Activated T-cell treated with anti-CD3 and anti-CD28 coated beads, Interleukin-2, amount 50 U/mL, for 48 hours (primary cell): ENCODE results near the gene OR6S1.
A peak's percentile ranks its signal among the peaks of the same experiment; 100 is the strongest.
"Not testable (repeated sequence)": the region's sequence is repeated elsewhere in the genome, so short reads cannot be mapped to it uniquely, and the experiment has no call there.

ENCODE experiments used
- DNase-seq, 2 experiments: peaks; one replicate each; pipeline ENCODE4 v3.0.0-alpha.2; 2020

Gene OR6S1

DNA sequence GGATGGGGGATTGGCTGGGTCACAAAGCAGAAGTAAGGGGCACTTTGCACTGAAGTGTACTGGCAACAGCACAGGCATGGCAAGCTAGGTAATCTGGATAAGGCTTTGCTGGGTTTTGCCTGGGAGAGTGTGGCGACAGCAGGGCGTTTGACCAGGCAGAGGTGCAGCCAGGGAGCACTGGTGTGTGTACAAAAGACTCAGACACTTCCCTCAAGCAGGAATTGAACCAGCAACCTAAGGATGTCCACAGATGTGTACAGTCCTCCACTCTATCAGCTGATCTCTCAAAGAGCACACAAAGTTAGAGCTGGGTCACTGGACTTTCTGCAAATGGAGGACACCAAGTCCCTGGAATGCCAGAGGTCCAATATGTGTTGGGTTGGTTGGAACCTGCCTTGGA, 27.5 kb upstream of the OR6S1 start:
- no peak for DNase-seq

DNA sequence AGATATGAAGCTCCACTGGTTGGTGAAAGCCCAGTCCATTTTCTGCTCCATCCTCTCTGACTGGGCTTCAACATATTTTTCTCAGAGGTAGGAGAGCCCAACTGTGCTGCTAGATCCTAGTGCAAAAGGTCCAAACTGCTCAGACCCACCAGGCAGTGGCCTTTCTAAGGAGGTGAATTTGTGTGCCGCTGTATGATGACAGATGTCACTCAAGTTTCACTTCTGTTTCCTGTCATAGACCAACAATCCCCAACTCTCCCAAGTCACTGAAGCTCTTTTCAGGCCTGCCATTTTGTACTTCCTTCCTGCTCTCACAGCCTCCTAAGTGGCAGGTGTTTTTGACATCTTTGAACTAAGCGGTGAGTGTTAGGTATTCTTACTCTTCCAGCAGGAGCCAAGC, 26.5 kb upstream of the OR6S1 start:
- peak; percentile 34 to 46 for DNase-seq

DNA sequence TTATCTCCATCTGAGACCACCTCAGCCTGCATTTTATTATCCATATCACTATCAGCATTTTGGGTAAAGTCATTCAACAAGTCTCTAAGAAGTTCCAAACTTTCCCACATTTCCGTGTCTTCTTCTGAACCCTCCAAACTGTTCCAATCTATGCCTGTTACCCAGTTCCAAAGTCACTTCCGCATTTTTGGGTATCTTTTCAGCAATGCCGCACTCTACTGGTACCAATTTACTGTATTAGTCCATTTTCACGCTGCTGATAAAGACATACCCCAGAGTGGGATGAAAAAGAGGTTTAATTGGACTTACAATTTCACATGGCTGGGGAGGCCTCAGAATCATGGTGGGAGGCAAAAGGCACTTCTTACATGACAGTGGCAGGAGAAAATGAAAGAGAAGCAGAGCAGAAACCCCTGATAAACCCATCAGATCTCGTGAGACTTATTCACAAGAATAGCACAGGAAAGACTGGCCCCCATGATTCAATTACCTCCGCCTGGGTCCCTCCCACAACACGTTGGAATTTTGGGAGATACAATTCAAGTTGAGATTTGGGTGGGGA, 25.0 kb upstream of the OR6S1 start:
- not testable (repeated sequence) for DNase-seq

DNA sequence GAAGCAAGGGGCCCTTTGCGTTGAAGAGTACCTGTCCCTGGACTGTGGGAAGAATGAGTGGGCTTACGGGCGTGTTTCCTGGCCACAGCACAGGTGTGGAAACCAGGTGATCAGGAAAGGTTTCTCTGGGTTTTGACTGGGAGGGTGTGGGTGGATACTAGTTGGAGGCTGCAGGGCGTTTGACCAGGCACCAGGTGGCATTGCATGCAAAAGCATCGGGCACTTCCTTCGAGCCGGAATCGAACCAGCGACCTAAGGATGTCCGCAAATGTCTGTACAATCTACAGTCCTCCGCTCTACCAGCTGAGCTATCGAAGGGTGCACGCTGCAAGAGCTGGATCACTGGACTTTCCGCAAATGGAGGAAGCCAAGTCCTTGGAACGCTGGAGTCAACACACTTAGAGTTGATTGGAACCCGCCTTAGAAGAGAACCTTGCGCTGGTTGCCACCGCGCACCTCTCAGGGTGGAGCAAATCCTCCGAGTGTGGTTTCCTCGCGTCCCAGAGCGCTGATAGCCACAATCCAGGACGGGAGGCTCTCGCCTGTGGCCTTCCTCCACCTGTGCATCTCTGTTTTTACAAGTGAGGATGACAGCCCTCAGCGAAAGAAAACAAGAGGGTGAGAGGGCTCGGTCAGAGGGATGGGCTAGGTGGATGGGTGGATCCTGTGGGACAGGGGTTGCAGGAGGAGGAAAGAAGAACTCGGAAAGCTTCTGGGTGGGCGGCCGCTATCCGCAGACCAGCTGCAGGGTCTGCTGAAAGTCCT, 21.7 kb upstream of the OR6S1 start:
- DNase-seq = peak; percentile 90 to 91

DNA sequence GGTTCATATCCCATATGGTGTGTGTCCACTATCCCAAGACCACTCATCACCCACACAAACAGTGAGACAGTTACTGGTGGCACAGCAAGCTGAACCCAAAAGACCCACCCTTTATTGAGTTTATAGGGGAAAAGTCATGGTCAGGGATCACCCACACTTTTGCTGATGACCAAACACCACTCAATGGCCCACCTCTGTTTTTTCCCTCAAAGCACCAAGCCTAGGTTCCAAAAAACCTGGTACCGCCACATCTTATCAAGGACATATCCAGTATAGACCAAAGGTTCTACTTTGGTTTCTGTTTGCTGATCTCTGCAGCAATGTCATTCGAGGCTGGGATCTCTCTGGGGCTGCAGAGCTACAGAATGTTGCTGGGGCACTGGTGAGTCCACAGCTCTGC, 19.7 kb upstream of the OR6S1 start:
- no peak for DNase-seq

DNA sequence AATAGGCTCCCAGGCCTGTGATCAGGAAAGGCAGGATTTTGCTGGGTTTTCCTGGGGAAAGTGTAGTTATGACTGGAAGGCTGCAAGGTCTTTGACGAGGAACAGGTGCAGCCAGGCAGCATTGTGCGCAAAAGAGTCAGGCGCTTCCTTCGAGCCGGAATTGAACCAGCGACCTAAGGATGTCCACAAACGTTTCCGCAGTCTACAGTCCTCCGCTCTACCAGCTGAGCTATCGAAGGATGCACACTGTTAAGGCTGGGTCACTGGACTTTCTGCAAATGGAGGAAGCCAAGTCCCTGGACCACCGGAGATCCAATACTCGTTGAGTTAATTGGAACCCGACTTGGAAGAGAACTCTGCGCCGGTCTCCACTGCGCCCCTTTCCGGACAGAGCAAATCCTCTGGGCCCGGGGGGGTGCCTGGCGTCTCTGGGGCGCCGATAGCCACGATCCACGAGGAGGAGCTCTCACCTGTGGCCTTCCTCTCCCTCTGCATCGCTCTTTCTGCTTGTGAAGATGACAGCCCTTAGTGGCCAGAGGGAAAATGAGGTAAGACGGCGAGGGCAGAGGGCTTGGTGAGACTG, 18.4 kb upstream of the OR6S1 start:
- no peak for DNase-seq

DNA sequence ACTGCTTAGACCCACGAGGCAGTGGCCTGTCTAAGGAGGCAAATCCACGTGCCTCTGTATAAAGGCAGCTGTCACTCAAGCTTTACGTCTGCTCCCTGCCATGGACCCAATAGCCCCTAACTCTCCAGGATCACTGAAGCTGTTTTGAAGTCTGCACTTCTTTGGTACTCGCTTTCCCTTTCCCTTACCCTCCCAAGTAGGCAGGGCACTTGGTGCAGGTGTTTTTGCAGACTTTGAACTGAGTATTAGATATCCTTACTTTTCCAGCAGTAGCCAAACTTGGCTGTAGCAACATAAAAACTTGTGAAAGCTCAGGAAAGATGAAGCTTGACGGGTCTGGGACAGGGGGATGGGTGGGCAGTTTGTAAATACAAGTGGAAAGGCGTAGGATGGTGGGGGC, 17.8 kb upstream of the OR6S1 start:
- no peak for DNase-seq

DNA sequence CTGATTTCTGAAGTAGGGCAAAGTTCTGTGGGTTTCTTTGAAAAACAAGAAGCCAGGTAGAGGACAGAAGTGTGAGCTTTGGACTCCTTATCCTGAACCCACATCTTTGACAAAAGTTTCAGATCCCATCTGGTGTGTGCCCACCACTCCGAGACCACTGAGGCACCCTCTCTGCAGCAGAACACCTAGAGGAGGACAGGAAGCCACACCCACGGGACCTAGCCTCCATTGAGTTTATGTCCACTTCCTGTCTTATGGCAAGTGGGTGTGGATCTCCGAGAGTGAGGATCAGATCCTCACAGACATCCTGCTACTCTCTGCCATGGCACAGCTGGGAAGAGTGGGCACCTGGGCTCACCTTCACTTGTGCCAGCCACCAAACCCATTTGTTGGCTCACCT, 16.8 kb upstream of the OR6S1 start:
- no peak for DNase-seq

DNA sequence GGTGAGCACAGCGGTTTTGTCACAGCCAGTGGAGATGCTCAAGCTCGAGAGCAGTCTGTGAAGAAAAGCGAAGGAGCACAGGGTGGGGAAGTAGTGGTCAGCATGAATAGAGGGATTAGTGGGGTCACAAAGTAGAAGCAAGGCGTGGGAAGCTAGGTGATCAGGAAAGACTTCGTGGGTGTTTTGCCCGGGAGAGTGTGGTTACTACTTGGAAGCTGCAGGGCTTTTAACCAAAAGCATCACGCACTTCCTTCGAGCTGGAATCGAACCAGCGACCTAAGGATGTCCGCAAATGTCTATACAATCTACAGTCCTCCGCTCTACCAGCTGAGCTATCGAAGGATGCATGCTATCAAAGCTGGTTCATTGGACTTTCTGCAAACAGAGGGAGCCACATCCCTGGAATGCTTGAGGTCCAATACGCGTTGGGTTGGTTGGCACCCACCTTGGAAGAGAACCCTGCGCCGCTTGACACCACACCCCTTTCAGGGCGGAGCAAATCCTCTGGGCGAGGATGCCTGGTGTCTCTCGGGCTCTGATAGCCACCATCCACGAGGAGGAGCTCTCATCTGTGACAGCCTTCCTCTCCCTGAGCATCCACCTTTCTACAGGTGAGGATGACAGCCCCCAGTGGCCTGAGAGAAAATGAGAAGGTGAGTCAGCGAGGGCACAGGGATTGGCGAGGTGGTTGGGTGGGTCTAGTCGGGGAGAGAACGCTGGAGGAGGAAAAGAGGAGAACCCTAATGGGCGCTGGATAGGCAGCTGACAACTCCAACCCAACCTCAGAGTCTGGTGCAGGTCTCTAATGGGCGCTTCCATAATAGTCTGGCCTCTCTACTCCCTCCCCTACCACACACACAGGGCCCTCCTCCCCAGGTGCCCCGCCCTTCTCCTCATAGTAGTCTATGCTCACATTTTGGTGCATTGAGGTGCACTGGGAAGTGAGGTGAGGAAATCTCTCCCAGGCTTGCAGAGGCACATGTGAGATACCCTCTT, 16.0 kb upstream of the OR6S1 start:
- DNase-seq = peak; percentile 53 to 62

DNA sequence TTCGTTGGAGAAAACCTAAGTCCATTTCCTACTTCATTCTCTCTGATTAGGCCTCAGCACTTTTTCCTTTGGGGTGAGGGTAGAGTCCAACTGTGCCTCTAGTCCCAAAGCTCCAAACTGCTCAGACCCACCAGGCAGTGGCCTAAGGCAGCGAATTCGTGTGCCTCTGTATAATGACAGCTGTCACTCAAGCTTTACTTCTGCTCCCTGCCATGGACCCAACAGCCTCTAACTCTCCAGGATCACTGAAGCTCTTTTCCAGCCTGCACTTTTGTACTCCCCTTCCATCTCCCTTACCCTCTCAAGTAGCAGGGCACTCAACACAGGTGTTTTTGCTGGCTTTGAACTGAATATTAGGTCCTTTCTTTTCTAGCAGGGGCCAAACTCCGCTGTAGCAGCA, 14.8 kb upstream of the OR6S1 start:
- no peak for DNase-seq

DNA sequence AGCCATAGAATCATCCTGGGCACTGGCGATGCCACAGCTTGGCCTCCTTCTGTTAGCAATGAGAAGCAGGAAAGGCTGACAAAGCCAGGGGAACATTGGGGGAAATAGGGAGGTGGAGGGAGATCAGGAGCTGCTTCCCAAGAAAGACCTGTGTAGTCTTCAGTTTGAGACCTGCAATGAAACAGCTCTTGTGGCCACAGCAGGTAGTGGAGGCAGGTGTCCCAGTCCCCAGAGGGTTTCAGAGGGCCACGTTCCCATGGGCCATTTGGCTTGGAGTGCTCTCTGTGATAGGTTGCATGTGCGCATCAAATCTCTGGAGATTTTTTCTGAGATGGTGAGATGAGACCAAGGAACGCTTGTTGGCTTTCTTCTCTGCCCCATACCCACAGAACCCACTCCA, 14.4 kb upstream of the OR6S1 start:
- no peak for DNase-seq

DNA sequence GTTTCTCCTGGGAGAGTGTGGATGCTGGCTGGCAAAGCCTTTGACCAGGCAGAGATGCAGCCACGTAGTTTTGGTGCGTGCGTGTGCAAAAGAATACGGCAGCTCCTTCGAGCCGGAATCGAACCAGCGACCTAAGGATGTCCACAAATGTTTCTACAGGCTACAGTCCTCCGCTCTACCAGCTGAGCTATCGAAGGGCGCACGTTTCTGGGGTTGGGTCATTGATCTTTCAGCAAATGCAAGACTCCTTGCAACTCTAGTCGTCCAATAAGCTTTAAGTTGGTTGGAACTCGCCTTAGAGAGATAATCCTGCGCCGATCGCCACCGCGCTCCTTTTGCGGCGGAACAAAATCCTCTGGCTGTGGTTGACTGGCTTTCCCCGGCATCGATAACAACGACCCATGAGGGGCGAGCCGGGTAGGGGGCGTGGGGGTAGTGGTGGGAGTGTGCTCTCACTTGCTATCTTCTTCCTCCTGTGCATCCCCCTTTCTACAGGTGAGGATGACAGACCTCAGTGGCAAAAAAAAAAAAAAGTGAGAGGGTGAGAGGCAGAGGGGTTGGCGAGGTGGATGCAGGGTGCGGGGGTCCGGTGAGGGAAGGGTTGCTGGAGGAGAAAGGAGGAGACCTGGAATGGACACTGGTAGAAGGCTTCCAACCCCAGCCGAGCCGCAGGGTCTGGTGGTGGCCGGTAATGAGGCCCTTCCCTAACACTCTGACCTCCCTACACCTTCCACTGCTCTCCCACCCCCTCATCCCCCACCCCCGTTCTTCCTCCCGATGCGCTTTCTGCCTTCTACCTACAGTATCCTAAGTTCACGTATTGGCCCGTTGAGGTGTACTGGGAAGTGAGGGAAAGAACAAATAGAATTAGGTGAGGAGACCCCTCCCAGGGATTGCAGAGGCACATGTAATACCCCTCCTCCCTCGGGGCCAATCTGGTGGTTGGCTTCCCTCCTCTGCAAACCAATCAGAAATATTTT, 11.8 kb upstream of the OR6S1 start:
- DNase-seq = peak; percentile 85

DNA sequence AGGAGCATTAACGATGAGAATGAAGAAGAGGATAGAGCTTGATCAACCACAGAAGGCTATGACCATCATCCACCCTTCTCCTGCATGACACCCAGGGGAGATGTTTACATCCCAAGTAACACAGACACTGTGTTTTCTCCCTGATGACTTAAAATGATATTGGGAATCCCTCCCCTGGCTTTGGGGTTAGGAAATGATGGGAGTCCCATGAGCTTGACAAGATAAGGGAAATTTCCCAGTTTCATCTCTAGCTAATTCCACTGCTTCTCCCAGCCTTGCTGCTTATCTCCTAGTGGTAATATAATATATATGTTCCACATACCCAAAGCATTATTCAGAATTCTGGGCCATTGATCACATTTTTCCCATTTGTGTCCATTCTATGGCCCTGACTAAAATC, 4.0 kb upstream of the OR6S1 start:
- no peak for DNase-seq

DNA sequence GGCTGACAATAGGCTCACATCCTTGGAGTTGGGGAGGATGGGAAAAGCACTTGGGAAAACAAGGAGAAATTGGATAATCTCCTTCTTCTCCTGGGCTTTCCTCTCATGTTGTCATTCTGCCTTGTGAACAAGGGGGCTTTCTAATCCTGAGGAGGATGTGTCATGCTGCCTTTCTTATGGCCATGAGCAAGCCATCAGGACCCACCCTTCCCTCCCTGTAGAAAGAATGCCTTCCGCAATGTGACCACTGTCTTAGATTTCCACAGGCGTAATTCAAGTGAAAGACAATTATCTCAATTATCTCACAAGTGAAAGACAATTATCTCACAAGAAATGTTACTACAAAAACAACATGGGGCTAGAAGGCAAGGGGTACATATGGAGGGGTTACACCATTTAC, 3.0 kb upstream of the OR6S1 start:
- DNase-seq = no peak

DNA sequence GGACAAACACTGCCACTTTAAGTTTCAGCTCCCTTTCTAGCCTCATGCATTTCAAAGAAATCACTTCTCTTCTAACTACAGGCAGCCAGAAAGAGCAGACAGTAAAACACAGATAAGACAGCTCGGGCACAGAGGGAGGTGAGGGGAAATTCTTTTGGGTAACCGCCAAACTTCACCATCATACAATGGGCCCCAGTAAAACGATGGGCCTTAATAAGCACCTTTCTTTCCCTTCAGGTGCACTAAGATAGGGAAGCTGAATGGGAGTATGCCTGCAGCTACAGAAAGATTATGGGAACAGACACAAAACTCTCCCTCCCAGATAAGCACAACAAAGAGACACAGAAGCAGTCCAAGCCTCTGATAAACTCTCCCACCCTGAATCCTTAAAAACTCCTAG, 1.3 kb upstream of the OR6S1 start:
- not testable (repeated sequence) for DNase-seq

DNA sequence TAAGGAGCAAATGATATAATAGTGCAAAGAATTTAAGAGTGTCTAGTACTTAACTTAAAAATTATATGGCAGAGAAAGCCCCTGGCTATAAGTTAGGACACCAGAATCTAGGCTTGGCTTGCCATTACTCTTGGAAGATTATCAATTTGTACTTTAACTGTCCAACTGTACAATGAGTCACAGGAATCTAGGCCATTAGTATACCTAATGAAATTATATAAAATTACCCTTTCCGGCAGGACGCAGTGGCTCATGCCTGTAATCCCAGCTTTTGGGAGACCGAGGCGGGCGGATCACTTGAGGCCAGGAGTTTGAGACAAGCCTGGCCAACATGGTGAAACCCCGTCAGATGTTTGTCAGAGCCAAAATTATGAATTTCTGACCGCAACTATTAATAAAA, 691 bp upstream of the OR6S1 start:
- no peak for DNase-seq

DNA sequence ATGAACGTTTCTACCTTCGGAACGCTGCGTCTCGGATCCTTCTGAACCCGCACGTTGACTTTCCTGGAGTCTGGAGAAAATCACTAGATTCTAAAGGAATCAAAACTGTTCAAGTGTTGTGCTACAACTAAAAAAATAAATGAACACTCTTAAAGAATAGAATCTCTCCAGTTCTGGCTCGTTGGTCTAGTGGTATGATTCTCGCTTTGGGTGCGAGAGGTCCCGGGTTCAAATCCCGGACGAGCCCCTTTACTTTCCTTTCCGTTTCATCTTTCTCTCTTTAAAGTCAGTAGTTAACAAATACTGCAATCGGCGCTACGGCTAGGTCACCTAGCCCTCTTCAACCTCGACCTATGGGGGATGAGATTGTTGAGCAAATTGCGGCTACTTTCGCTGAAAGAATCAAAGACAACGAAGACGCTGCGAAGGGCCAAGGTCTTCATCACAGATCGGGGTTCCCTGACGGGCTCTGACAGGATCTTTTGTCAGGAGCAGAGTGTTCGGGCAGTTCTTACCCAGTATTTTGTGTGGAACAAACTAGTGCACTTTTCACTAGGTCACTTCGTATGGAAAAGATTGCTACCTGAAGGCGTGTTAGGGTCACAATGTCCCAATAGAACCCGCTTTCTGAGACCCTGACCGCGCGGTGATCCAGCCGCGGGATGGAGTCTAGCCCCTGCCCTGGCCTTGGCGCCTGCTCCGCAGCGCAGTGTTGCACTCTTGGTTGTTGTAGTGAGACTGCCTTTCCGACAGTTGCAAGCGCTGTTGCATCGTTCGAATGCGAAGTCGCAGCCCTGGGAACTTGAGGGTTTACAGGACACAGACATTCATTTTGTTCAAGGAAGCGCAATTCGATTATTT, 8.4 kb downstream of the OR6S1 start:
- peak; percentile 85 for DNase-seq

DNA sequence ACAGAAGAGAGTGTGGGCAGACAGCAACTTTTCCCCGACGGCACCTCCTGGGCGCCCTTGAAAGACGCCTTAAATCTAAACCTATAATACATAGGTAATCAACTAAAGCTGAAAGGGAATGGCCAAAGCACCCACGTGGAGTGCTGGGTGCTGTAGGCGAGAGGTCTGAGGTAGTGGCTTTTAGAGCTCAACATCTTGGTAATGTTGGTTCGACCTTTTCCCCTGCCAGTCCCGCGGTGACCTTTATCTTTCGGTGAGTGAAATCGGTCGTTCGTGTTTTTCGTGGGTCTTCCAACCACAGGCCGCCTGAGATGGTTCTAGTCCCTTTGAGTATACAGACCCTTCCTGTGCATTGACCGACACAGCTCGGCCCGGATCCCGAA, 9.1 kb downstream of the OR6S1 start:
- peak in 1 of 2 experiments; percentile 72 for DNase-seq

DNA sequence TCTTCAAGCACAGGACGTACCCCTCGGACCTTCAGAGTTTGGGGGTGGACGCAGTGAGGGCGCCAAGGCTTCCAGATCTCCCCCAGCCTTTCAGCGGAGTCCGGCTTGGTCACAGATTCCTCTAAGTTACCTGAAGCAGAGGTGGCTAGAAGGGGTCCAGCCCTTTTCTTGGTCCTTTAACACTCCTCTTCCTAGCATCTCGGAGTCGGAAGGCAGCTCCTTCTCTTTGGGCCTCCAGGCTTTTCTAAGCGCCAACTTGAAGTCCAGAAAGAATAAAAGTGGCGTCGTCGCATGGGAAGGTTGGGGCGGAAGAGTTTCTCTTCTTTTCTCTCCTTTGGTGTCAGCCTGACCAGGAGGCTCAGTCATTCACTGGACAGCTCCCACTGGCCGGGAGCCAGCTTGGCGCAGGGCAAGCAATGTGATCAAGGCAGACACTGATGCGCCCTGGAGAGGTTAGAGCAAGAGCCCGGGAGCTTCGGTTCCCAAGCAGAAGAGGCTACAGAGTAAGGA, 9.6 kb downstream of the OR6S1 start:
- peak in 1 of 2 experiments; percentile 42 for DNase-seq

DNA sequence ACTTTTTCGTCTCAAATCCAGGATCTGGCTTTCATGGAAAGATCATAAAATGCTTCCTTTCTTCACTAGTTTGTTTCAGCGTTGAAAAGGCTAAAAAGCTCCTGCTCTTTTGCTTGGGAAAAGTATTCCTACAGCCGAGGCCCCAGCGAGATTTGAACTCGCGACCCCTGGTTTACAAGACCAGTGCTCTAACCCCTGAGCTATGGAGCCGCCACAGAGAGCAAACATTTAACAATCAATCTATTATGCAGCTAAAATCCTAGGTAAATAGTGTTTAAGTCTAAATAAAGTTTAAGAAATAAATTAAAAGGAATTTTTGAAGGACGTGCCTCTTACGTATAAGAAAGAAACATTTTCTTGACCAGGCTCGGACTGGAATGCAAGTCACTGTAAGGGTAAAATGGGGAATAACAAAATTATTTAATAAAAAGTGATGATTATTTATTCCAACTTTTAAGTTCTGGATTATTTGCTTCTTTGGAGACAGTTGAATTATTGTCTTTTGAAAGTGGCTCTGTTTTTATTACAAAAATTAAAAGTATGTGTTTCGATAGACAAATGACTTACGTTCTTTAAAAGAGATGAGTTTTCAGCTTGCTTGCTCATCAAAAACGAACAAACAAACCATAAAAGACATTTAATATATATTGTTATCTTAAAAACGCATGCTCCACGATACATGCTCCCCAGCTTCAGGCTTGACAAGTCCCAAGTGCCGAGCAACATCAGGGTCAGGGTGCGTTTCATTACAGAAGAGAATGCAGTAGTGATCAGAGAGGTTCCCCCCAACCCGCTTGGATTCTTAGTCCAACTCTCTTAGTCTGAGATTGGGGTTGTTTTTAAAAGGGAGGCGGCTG, 10.2 kb downstream of the OR6S1 start:
- DNase-seq = peak; percentile 73 to 74
